ENCODE measurements around the gene PTGES3. TPM values are rescaled to one million over a fixed set of nuclear protein-coding genes. Genes with fewer than 3 reads are reported as not detected.

PTGES3 gene
- total RNA-seq, 1 experiment from 2014 or later, result 435 TPM

- H2AFZ ChIP-seq (ENCODE audit: low read length), result no peak overlapping the region
Observed at GRCh38 chr12:56634837-56635791, 53.0 kb downstream of the PTGES3 start.

More at GRCh38 chr12:56634837-56635791, 53.0 kb downstream of the PTGES3 start:
- H3K4me1 Mint-ChIP-seq, result peaks cover 70% of the 10 kb centered on the region in 2 experiments
- Histone ChIP-seq H3K14ac (ENCODE audit: insufficient read depth, low read length) (peak overlapping the region; percentile 76), H4K20me1 (ENCODE audit: control insufficient read depth, insufficient read depth, insufficient read length) (no peaks in the 10 kb centered on the region), H4K5ac (ENCODE audit: insufficient read length, low read depth, low read length) (no peak overlapping the region), H2AK5ac (ENCODE audit: insufficient read length, low read length) (no peak overlapping the region), H4K8ac (replicated peaks; ENCODE audit: insufficient read length, low read depth, low read length) (no peak overlapping the region), H3K56ac (ENCODE audit: insufficient read length, low read depth, low read length) (no peak overlapping the region), H3K23me2 (ENCODE audit: insufficient read length, low read depth, low read length, poor library complexity, severe bottlenecking) (peaks cover 25% of the 10 kb centered on the region), H3K23ac (ENCODE audit: insufficient read length, low read depth, low read length) (no peak overlapping the region), H2BK15ac (ENCODE audit: low read depth, low read length) (no peak overlapping the region), H3K9ac (ENCODE audit: extremely low read depth, insufficient read length, low read length) (peak overlapping the region; percentile 55), H3K4ac (ENCODE audit: low read depth, low read length) (no peak overlapping the region), H2BK12ac (ENCODE audit: insufficient read length, low read depth, low read length) (no peak overlapping the region), H2BK120ac (ENCODE audit: low read depth, low read length, poor library complexity, severe bottlenecking) (no peak overlapping the region), H2BK20ac (ENCODE audit: low read depth, low read length, poor library complexity, severe bottlenecking) (no peak overlapping the region), H3K4me2 (ENCODE audit: insufficient read depth, insufficient read length, low read length) (peak overlapping the region; percentile 90), H4K91ac (ENCODE audit: insufficient read length, low read depth, low read length) (no peak overlapping the region), H3K79me2 (ENCODE audit: insufficient read depth, low read length) (0 out of 2 replicates have a peak, but pooled peaks cover 1% of the 10 kb centered on the region), H3K4me1 (ENCODE audit: insufficient read depth, low read length) (peaks cover 14% of the 10 kb centered on the region; the same call in 1 of the 2 replicates), H3K27me3 (ENCODE audit: insufficient read depth, low read length) (no peaks in the 10 kb centered on the region), H3K18ac (ENCODE audit: insufficient read length, low read depth, low read length) (peak overlapping the region; percentile 70), H3T11ph (ENCODE audit: low read length) (no peak overlapping the region), H3K9me3 (ENCODE audit: control insufficient read depth, low read depth, low read length) (no peaks in the 10 kb centered on the region), H3K79me1 (ENCODE audit: insufficient read depth, low read depth, low read length, poor library complexity, severe bottlenecking) (no peaks in the 10 kb centered on the region), H2BK5ac (ENCODE audit: insufficient read length, low read length) (no peak overlapping the region), H3K27ac (ENCODE audit: insufficient read length, low read depth, low read length) (no peak overlapping the region)
- WGBS (ENCODE audit: extremely low coverage, insufficient read length, low lambda C conversion rate), result no CpG with 5 or more reads among the region's 47 CpGs
- peak; percentile 85 for DNase-seq
- H3K27ac Mint-ChIP-seq, result peak overlapping the region; percentile 98 to 99 (median 98)
- peaks cover 22 to 31% (median 25%) of the 10 kb centered on the region in 3 experiments; a peak in 6 of 7 replicates for H3K36me3 Mint-ChIP-seq (ENCODE audit: insufficient read depth in 1 of 3, low read depth in 3 of 3)
- peak; percentile 50; the same call in 2 of the 3 replicates for TF ChIP-seq CTCF (conservative IDR thresholded peaks at IDR 0.05)
- H3K4me3 Mint-ChIP-seq, result peak overlapping the region; percentile 92 to 95
- H3K9me3 Mint-ChIP-seq, result peaks cover 0 to 6% of the 10 kb centered on the region in 2 experiments; a peak in 1 of 5 replicates
- no peaks in the 10 kb centered on the region for H3K27me3 Mint-ChIP-seq (ENCODE audit: low read depth)

All from H9 (cell line).